Measurements from ENCODE around the gene ZNF474.

ZNF474 gene

DNA sequence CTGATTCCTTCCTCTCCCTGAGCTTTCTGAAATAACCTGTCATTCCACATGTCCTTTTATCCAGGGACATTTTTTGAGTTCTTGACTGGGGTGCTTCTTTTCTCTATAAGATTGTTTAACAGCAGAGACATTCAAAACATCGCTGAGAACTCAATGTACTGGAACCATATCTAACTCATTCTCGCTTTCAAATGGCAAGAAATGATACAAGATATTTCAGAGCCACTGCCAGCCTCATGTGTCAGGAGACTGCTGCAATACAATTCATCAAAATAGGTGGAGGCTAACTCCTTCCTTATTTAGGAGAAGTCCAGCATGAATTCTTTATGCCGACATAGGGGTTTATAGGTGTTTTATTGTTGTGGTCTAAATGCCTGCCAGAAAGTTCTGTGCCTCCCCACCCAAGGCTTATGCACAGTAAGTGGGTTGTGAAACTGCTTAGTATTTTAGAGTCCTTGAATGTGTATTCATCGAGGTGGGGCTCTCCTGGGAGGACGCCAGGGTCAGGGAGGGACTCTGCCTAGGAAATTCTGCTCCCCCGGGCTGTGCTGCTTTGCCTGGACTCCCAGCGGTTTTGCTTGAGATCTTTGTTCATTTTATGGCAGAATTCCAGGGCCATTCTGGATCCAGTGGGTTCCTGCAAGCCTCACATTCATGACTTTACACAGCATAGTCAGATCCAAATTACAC is 53.9 kb downstream of the ZNF474 start:
- DNase-seq = no peak

DNA sequence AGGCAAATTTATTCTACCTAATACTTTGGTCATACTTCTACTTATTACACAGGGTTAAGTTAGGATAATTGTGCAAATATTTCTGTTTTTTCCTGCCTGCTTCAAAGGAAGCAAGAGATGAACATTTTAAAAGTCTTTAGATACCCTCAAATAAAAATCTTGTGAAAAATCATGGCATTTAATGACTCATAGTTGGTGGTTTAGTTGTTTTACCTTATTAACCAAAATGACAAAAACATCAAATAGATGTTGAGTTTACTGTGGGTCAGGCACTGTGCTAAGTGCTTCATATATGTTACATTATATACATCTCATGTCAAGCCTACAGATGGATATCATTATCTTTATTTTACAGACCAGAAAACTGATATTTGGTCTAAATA is 54.4 kb downstream of the ZNF474 start:
- no peak for DNase-seq

DNA sequence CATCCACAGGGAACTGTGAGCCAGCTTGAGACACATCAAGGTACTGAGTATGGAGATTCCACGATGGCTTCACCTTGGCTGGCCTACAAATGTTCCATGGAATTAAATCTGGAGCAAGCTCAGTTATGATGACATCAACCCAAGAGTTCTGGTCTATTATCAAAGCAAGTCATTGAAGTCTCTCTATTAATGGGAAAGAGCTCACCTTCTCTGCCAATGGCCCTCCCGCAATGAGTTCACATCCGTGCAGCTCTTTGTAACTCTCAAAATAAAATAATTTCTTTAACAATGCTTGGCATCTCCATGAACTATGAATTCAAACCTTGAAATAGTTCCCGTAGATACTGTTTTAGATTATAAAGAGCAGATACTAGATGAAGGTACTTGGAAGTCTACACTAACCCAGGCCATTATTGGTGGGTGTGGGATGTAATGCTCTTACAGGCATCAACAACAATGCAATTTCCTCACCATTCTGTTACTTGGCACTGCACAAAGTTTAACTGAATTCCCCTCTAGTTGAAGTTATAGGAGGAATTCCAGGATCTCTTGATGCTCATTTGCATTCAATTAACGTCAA is 55.4 kb downstream of the ZNF474 start:
- DNase-seq = no peak

DNA sequence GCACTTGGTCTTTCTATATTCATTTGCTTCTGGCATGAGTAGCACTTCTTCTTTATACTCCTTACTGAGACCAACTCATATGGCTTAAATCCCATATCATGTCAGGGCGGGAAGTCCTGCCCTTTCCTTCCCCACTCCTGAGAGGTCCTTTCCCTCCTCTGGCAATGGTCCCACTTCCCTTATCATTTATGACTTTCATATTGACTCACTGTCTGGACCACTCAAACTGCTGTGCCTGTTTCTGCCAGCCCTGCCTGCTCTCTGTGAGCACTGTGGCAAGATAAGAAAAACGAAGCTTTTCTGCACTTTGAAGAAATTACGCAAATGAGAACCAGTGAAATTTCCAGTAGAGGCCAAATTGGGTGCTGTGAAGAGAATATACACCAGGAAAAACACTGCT is 58.1 kb downstream of the ZNF474 start:
- no peak for DNase-seq

DNA sequence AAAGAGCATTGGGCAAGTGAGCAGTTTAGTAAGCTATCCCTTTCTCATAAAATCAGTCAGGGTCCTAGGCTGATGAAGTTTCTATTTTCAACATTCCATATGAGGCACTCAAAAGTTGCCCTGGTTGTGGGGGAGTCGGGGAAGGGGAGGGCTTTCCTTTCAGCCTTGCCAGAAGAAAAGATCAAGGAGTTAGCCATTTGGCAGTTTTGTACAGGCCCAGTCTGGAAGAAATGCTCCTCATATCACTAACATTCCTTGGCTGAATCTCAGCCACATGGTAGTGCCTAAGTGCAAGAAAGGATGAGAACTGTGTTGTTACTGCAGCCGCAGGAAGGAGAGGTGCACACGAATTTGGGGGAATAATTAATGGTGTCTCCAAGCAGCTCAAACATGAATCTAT is 60.8 kb downstream of the ZNF474 start:
- no peak for DNase-seq

DNA sequence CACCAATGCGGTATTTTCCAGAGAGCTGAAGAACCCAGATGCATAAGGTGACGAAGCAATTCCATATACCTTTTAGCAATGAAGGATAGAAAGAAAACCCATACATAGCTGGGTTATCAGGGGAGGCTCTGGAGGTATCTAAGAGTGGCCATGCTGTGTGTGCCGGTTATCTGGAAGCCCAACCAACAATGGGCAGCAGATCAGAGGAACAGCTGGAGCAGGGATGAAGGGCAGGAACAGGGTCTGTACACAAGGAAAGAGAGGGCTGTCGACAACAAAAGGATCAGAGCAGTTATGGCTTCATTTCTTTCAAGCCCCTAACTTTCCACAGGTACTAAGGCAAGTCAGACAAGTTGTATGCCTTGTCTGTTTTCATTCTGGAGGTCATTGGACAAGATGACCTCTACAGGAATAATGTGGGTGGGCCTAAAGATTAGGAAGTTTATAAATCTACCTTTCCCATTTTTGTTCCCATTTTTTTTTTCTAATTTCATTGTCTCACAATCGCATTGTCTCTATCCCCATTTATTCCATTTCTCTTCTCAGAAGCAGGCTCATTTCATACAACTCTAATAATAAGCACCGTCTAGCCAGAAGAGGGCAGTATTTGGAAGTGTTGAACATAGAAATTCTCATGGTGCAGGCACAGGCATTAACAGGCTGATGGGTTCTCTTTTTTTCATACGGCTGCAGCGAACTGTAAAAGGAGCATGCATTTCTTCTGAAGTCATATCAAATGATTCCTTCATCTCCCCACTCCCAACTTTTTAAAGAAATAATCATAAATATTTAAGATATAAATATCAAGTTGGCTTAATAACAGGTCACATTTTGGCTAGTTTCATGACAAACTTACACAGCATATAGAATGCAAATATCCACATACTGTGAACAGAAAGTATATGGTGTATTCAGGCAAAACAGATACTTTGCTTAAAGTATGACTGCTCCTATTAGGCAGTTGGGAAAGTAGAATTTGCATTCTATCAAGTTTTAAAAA is 63.5 kb downstream of the ZNF474 start:
- DNase-seq = no peak

DNA sequence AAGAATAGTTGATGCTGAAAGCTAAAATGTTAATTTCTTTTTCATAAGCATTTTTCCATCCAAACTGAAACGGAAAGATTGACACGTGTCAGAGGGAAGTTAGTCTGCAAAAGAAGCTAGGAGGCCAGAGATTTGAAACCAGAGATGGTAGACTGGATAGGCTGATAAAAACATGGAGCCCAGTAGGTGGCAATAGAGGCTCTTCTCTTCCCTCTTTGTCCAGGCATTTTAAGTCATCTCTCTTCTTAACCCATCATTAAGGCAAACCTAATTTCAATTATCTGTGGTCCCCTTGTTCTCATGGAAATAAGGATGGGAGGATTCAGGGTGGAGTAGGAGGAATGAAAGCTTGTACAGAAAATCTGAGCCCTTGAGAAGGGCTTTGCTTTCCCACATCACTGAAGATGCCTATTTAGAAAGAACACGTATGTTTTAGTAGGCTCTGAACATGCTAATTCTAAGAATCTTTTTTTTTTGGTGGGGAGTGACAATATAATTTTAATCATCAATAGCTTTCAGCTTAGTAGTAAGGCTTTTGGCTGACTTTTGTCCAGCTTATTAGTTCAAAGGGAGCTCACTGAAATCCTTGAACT is 66.6 kb downstream of the ZNF474 start:
- DNase-seq = no peak

DNA sequence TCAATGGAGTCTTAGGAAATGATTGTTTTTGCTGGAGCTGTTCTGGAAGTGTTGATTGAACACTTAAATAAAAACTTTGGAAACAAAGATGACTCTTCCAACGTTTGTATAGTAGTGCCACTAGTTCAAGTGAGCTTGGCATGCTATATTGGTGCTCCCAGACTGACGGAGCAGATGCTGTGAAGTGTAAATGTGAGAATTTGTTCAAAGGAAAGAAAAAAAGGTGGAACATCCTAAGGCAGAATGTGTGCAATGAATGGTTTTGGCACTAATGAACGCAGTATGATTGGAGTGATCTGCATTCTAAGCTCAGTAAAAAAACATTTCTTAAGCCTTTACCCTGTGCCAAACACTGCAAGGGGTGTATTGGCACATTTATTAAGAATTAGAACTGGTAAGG is 69.8 kb downstream of the ZNF474 start:
- no peak for DNase-seq

DNA sequence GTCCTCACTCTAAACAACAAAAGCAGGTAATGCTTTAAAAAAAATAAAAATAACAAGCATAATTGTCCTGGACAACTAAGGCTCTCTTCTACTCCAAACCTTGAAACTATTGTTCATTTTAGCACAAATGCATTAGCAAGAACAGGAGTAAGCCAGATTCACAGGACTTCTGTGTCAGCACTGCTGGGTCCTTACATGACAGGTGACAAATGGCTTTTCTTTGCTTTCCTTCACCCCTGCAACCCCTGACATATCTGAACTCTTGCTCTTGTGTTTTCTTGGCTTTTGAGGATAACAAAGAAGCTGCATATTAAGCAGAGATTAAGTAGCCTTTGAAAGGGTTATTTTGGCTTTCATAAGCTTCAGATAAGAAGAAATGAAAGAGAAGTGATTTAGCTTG is 71.1 kb downstream of the ZNF474 start:
- no peak for DNase-seq

DNA sequence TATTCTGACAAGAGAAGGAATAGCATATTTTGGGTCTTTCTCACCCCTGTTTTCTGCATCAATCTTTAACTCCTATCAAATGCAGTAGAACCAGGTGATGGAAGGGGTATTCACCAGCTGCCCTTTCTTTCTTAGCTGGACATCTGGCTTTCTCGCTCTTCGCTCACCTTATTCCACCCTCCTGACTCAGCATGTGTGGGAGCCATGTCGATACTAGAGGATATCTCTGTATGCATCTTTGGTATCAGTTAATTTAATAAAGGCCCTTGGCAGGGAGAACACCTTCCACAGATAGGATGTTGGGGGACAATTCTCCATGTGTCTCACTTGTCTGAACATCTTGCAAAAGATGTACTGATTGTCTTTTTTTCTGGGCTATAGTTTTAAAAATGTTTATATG is 71.5 kb downstream of the ZNF474 start:
- DNase-seq = no peak

DNA sequence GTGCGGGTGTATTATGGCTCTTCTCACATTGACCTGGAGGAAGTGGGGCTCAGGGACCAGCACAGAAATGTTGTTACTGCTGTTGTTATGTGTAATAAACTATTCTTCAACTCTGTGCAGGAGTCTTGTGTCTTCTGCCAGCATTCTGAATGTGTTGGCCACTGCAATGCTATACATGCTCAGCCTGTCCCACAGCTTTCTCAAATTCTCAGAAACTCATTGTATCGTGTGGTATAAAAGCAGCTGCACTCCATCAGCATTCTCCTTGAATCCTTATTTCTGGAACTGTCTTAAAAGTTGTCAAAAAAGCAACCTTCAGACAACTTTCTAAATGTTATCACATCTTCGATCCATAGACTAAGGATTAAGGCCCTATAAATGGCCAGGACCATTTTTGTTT is 72.0 kb downstream of the ZNF474 start:
- DNase-seq = no peak

DNA sequence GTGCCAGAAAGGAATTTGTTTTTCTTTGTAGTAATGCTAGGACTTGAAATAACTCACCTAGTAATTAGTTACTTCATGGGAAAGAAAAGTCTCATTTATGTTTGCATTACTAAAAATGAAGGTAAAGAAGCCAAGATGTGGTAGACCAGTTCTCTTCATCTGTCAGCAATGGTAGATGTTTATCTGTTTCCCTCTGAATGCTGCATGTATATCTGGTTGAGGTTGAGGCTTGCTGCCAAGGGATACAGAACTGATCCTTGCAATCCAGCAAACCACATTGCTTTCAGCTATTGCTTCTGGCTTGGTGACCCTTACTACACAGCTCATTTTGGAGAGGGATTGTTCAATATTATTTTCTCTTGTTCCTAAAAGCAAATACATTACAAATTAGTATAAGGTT is 73.6 kb downstream of the ZNF474 start:
- DNase-seq = no peak
